Keratinocyte (primary cell): Measurements from ENCODE around the gene SUN1. TPM values are rescaled to one million over a fixed set of nuclear protein-coding genes. Genes with fewer than 3 reads are reported as not detected.
A peak's percentile ranks its signal among the peaks of the same experiment; 100 is the strongest.

Experiments used
- DNase-seq: peaks from one replicate; pipeline ENCODE4 v3.0.0-alpha.2; 2011; ENCODE audit warnings: low read depth, missing footprints, low spot score
- FAIRE-seq: peaks from 2 replicates; lab custom pipeline; 2011; peaks lifted over from hg19 to GRCh38; lab: Jason Lieb, UNC
- H2AFZ ChIP-seq: 2 replicates; pipeline ENCODE4 v1.6.0; 2012; ENCODE audit warnings: low read length, control low read depth, inconsistent platforms; ENCODE audit not compliant: control insufficient read depth
- H3K27ac ChIP-seq: 2 replicates; pipeline ENCODE4 v1.5.1; 2011; ENCODE audit warnings: low read length; ENCODE audit not compliant: control insufficient read depth, insufficient read depth
- H3K27me3 ChIP-seq: 3 replicates; pipeline ENCODE4 v1.6.0; 2011; ENCODE audit warnings: low read length; ENCODE audit not compliant: control insufficient read depth, insufficient read depth; ENCODE audit errors: extremely low read depth
- H3K36me3 ChIP-seq, 2 experiments: 2 replicates in 1 of 2; 3 replicates in 1 of 2; pipeline ENCODE4 v1.5.1; 2011; ENCODE audit warnings: low read length in 2 of 2, mild to moderate bottlenecking in 1 of 2; ENCODE audit not compliant: control insufficient read depth in 2 of 2, insufficient read depth in 2 of 2; ENCODE audit errors: extremely low read depth in 1 of 2
- H3K4me1 ChIP-seq: 3 replicates; pipeline ENCODE4 v1.5.1; 2011; ENCODE audit warnings: low read length; ENCODE audit not compliant: control insufficient read depth, insufficient read depth; ENCODE audit errors: extremely low read depth
- H3K4me2 ChIP-seq: 3 replicates; pipeline ENCODE4 v1.6.0; 2011; ENCODE audit warnings: low read depth, low read length; ENCODE audit not compliant: control insufficient read depth, insufficient read depth; ENCODE audit errors: extremely low read depth
- H3K4me3 ChIP-seq, 3 experiments: fragments of 200-600 bp in 1 of 3; sonication (generic) in 1 of 3; 2 replicates in 2 of 3; 3 replicates in 1 of 3; pipeline ENCODE4 v1.5.1; 2011 to 2016; ENCODE audit warnings: low read length in 3 of 3, mild to moderate bottlenecking in 3 of 3, control low read depth in 2 of 3, inconsistent platforms in 1 of 3, low read depth in 1 of 3, mixed read lengths in 1 of 3, mixed run types in 1 of 3, moderate library complexity in 1 of 3; ENCODE audit not compliant: control insufficient read depth in 2 of 3, insufficient read depth in 2 of 3; ENCODE audit errors: extremely low read depth in 1 of 3
- H3K79me2 ChIP-seq: 2 replicates; pipeline ENCODE4 v1.6.0; 2012; ENCODE audit warnings: low read length; ENCODE audit not compliant: control insufficient read depth, insufficient read depth
- H3K9ac ChIP-seq: 3 replicates; pipeline ENCODE4 v1.6.0; 2011; ENCODE audit warnings: low read length; ENCODE audit not compliant: control insufficient read depth, insufficient read depth; ENCODE audit errors: extremely low read depth
- H3K9me1 ChIP-seq: 3 replicates; pipeline ENCODE4 v1.6.0; 2011; ENCODE audit warnings: low read length; ENCODE audit not compliant: control insufficient read depth, insufficient read depth; ENCODE audit errors: extremely low read depth
- H3K9me3 ChIP-seq: 2 replicates; pipeline ENCODE4 v1.5.1; 2012; ENCODE audit warnings: low read depth, low read length; ENCODE audit not compliant: control insufficient read depth
- H4K20me1 ChIP-seq: 3 replicates; pipeline ENCODE4 v1.6.0; 2011; ENCODE audit warnings: low read length; ENCODE audit not compliant: control insufficient read depth, insufficient read depth; ENCODE audit errors: extremely low read depth
- CTCF ChIP-seq, 3 experiments: IDR thresholded peaks in 1 of 3; conservative IDR thresholded peaks in 1 of 3; optimal IDR thresholded peaks in 1 of 3; 2 replicates in 2 of 3; 3 replicates in 1 of 3; pipeline versions ENCODE3 to v1.5.1; 2011; ENCODE audit warnings: low read length in 3 of 3, mild to moderate bottlenecking in 3 of 3, moderate library complexity in 2 of 3, control low read depth in 1 of 3, inconsistent platforms in 1 of 3; ENCODE audit not compliant: insufficient read depth in 2 of 3; ENCODE audit errors: extremely low read depth in 1 of 3
- EZH2 ChIP-seq: IDR thresholded peaks from one replicate; pipeline ENCODE4 v1.6.1; 2012; ENCODE audit warnings: inconsistent platforms, mild to moderate bottlenecking, low read length, moderate library complexity
- dilution Hi-C: fragments of 300-500 bp; cut with MboI; formaldehyde crosslinking; loops from one replicate; pipeline ENCODE4 v1.7.0; 2020; ENCODE audit warnings: low sequenced_read_pairs; ENCODE audit not compliant: extremely low pct_ligation_motif_present
- polyA plus RNA-seq, 5 experiments: library from polyadenylated mRNA; depleted of rRNA in 3 of 5; stranded (reverse) in 3 of 5; stranded (forward) in 1 of 5; unstranded in 1 of 5; fragments of >200 nt; gene quantifications; 1 replicate in 1 of 5; 2 replicates in 3 of 5; 3 replicates in 1 of 5; pipeline versions ENCODE4 v1.2.1 to v1.2.3, GENCODE V29; 2011 to 2012; ENCODE audit warnings: missing spikeins in 2 of 5, low read depth in 1 of 5, low replicate concordance in 1 of 5

The SUN1 gene
- polyA plus RNA-seq, 1 donor (not counting 4 experiments of a cell fraction or from before 2014, with no cell fraction given) = 166 TPM

- no peak overlapping the region for H3K27ac ChIP-seq
- no peak overlapping the region for H3K4me3 ChIP-seq
- H3K9me3 ChIP-seq = no peaks in the 10 kb centered on the region
- H3K4me2 ChIP-seq = no peak overlapping the region
- no peaks in the 10 kb centered on the region for H3K9me1 ChIP-seq
- peaks cover 7% of the 10 kb centered on the region for H3K27me3 ChIP-seq
- no peak overlapping the region for H2AFZ ChIP-seq
- no peak overlapping the region for H3K9ac ChIP-seq
- H3K4me1 ChIP-seq = peaks cover 7% of the 10 kb centered on the region
- H3K36me3 ChIP-seq = no peaks in the 10 kb centered on the region
- DNase-seq (no peak), FAIRE-seq (no peak)
- H4K20me1 ChIP-seq = no peaks in the 10 kb centered on the region
- dilution Hi-C loops = no loop called here
- TF ChIP-seq EZH2 = no peak
- TF ChIP-seq CTCF (optimal IDR thresholded peaks at IDR 0.05 in 1 of 3, IDR thresholded peaks at IDR 0.05 in 1 of 3, conservative IDR thresholded peaks at IDR 0.05 in 1 of 3; ENCODE audit: extremely low read depth in 1 of 3, insufficient read depth in 2 of 3, low read length in 3 of 3) = no peak
- no peaks in the 10 kb centered on the region for H3K79me2 ChIP-seq
Measured at GRCh38 chr7:921581-922333, 89.5 kb downstream of the SUN1 start.

GRCh38 chr7:922334-923107 is 90.2 kb downstream of the SUN1 start:
- FAIRE-seq = no peak
- Histone ChIP-seq H3K4me2 (peak overlapping the region; percentile 16), H3K4me1 (peaks cover 9% of the 10 kb centered on the region), H3K79me2 (no peaks in the 10 kb centered on the region), H3K9me3 (no peaks in the 10 kb centered on the region), H2AFZ (no peak overlapping the region), H4K20me1 (no peaks in the 10 kb centered on the region), H3K9ac (no peak overlapping the region), H3K27ac (no peak overlapping the region), H3K36me3 (no peaks in the 10 kb centered on the region), H3K27me3 (peaks cover 5% of the 10 kb centered on the region), H3K4me3 (no peak overlapping the region), H3K9me1 (no peaks in the 10 kb centered on the region)
- TF ChIP-seq CTCF (optimal IDR thresholded peaks at IDR 0.05 in 1 of 3, IDR thresholded peaks at IDR 0.05 in 1 of 3, conservative IDR thresholded peaks at IDR 0.05 in 1 of 3; ENCODE audit: extremely low read depth in 1 of 3, insufficient read depth in 2 of 3, low read length in 3 of 3) = no peak
- no peak for TF ChIP-seq EZH2
- dilution Hi-C loops = no loop called here
- no peak for DNase-seq
